DND-41 (cell line): ENCODE results near the gene CFAP97D2.

Source experiments
- CTCF ChIP-seq: IDR thresholded peaks from 2 replicates; pipeline ENCODE4 v1.5.1; 2012; ENCODE audit warnings: borderline replicate concordance, low read length, moderate library complexity, mild to moderate bottlenecking; ENCODE audit not compliant: poor library complexity, severe bottlenecking; ENCODE audit errors: extremely low read depth
- EZH2 ChIP-seq: IDR thresholded peaks from 3 replicates; pipeline ENCODE4 v1.6.1; 2012; ENCODE audit warnings: borderline replicate concordance, low read depth, mild to moderate bottlenecking, moderate library complexity, low read length, inconsistent platforms; ENCODE audit not compliant: severe bottlenecking

- no peak for TF ChIP-seq CTCF
- no peak for TF ChIP-seq EZH2
Measured at GRCh38 chr13:114261328-114261965, 82.4 kb downstream of the CFAP97D2 start.
